ENCODE results near the gene RAET1L. TPM values are rescaled to one million over a fixed set of nuclear protein-coding genes. Genes with fewer than 3 reads are reported as not detected.
"Not testable (repeated sequence)": the region's sequence is repeated elsewhere in the genome, so short reads cannot be mapped to it uniquely, and the experiment has no call there.

Gene RAET1L
- total RNA-seq (2014; rRNA removed; shearing (Covaris generic); ENCODE audit: low replicate concordance) = not detected in 2 replicates

- Histone ChIP-seq H3K9me2 (replicated peaks; ENCODE audit: insufficient read depth, low read length) (no peaks in the 10 kb centered on the region), H4K20me1 (ENCODE audit: insufficient read depth, low read depth, low read length) (no peaks in the 10 kb centered on the region), H3K79me2 (ENCODE audit: low read length) (no peaks in the 10 kb centered on the region), H3K4me2 (ENCODE audit: low read depth, low read length, poor library complexity, severe bottlenecking) (no peak within 1 kb of the TSS), H2AFZ (ENCODE audit: low read length) (no peak within 1 kb of the TSS), H3K27me3 (ENCODE audit: low read length) (no peaks in the 10 kb centered on the region), H3K27ac (ENCODE audit: low read length) (no peak within 1 kb of the TSS), H3K4me1 (ENCODE audit: low read length) (peaks cover 21% of the 10 kb centered on the region), H3K9me3 (ENCODE audit: low read length) (no peaks in the 10 kb centered on the region), H3K9ac (ENCODE audit: low read length) (no peak within 1 kb of the TSS), H3K36me3 (ENCODE audit: insufficient read depth, low read length) (no peaks in the 10 kb centered on the region), H3K4me3 (ENCODE audit: low read length) (no peak within 1 kb of the TSS)
- DNase-seq = no peak
Measured at GRCh38 chr6:150025201-150025917, at the start of gene RAET1L. Gene RAET1L, minus strand, starts transcription at chr6:150025532. Its CDS starts 61 bp downstream, at chr6:150025471.

- Histone ChIP-seq H3K27me3 (ENCODE audit: low read length) (no peaks in the 10 kb centered on the region), H3K4me1 (ENCODE audit: low read length) (no peaks in the 10 kb centered on the region), H3K9ac (ENCODE audit: low read length) (no peak overlapping the region), H3K9me2 (replicated peaks; ENCODE audit: insufficient read depth, low read length) (no peaks in the 10 kb centered on the region), H3K27ac (ENCODE audit: low read length) (no peak overlapping the region), H3K4me2 (ENCODE audit: low read depth, low read length, poor library complexity, severe bottlenecking) (no peak overlapping the region), H4K20me1 (ENCODE audit: insufficient read depth, low read depth, low read length) (no peaks in the 10 kb centered on the region), H3K79me2 (ENCODE audit: low read length) (no peaks in the 10 kb centered on the region), H2AFZ (ENCODE audit: low read length) (no peak overlapping the region), H3K9me3 (ENCODE audit: low read length) (no peaks in the 10 kb centered on the region), H3K4me3 (ENCODE audit: low read length) (no peak overlapping the region), H3K36me3 (ENCODE audit: insufficient read depth, low read length) (no peaks in the 10 kb centered on the region)
- DNase-seq = no peak
Measured at GRCh38 chr6:150075034-150075421, 49.7 kb upstream of the RAET1L start.

GRCh38 chr6:150074396-150075033 lies 49.2 kb upstream of the RAET1L start:
- H3K4me3 ChIP-seq (ENCODE audit: low read length); H3K4me2 ChIP-seq (ENCODE audit: low read depth, low read length, poor library complexity, severe bottlenecking); H3K4me1 ChIP-seq (ENCODE audit: low read length); H3K27ac ChIP-seq (ENCODE audit: low read length); H3K36me3 ChIP-seq (ENCODE audit: insufficient read depth, low read length); H2AFZ ChIP-seq (ENCODE audit: low read length); H4K20me1 ChIP-seq (ENCODE audit: insufficient read depth, low read depth, low read length); DNase-seq; H3K79me2 ChIP-seq (ENCODE audit: low read length); H3K9me2 ChIP-seq (replicated peaks; ENCODE audit: insufficient read depth, low read length); H3K27me3 ChIP-seq (ENCODE audit: low read length); H3K9me3 ChIP-seq (ENCODE audit: low read length); H3K9ac ChIP-seq (ENCODE audit: low read length): not testable (repeated sequence)

GRCh38 chr6:150072201-150072600 lies 46.9 kb upstream of the RAET1L start:
- no peak overlapping the region for H3K4me3 ChIP-seq (ENCODE audit: low read length)
- no peak overlapping the region for H3K9ac ChIP-seq (ENCODE audit: low read length)
- H3K4me2 ChIP-seq (ENCODE audit: low read depth, low read length, poor library complexity, severe bottlenecking) = no peak overlapping the region
- H3K9me3 ChIP-seq (ENCODE audit: low read length) = no peaks in the 10 kb centered on the region
- H4K20me1 ChIP-seq (ENCODE audit: insufficient read depth, low read depth, low read length) = no peaks in the 10 kb centered on the region
- no peak overlapping the region for H2AFZ ChIP-seq (ENCODE audit: low read length)
- H3K36me3 ChIP-seq (ENCODE audit: insufficient read depth, low read length) = no peaks in the 10 kb centered on the region
- H3K79me2 ChIP-seq (ENCODE audit: low read length) = no peaks in the 10 kb centered on the region
- peak; percentile 45 for DNase-seq
- H3K27ac ChIP-seq (ENCODE audit: low read length) = no peak overlapping the region
- no peaks in the 10 kb centered on the region for H3K27me3 ChIP-seq (ENCODE audit: low read length)
- H3K9me2 ChIP-seq (replicated peaks; ENCODE audit: insufficient read depth, low read length) = no peaks in the 10 kb centered on the region
- peaks cover 14% of the 10 kb centered on the region for H3K4me1 ChIP-seq (ENCODE audit: low read length)

- Histone ChIP-seq H3K4me3 (ENCODE audit: low read length) (no peak overlapping the region), H3K36me3 (ENCODE audit: insufficient read depth, low read length) (no peaks in the 10 kb centered on the region), H3K79me2 (ENCODE audit: low read length) (no peaks in the 10 kb centered on the region), H3K9ac (ENCODE audit: low read length) (no peak overlapping the region), H3K9me3 (ENCODE audit: low read length) (no peaks in the 10 kb centered on the region), H3K9me2 (replicated peaks; ENCODE audit: insufficient read depth, low read length) (no peaks in the 10 kb centered on the region), H3K4me1 (ENCODE audit: low read length) (peaks cover 14% of the 10 kb centered on the region), H2AFZ (ENCODE audit: low read length) (no peak overlapping the region), H4K20me1 (ENCODE audit: insufficient read depth, low read depth, low read length) (no peaks in the 10 kb centered on the region), H3K27ac (ENCODE audit: low read length) (no peak overlapping the region), H3K27me3 (ENCODE audit: low read length) (no peaks in the 10 kb centered on the region), H3K4me2 (ENCODE audit: low read depth, low read length, poor library complexity, severe bottlenecking) (no peak overlapping the region)
- peak; percentile 31 for DNase-seq
Measured at GRCh38 chr6:150070236-150070818, 45.0 kb upstream of the RAET1L start.

GRCh38 chr6:150069706-150070105 lies 44.4 kb upstream of the RAET1L start:
- no peak for DNase-seq
- Histone ChIP-seq H3K27me3 (ENCODE audit: low read length) (no peaks in the 10 kb centered on the region), H3K9me3 (ENCODE audit: low read length) (no peaks in the 10 kb centered on the region), H3K4me3 (ENCODE audit: low read length) (no peak overlapping the region), H2AFZ (ENCODE audit: low read length) (no peak overlapping the region), H3K9me2 (replicated peaks; ENCODE audit: insufficient read depth, low read length) (no peaks in the 10 kb centered on the region), H3K79me2 (ENCODE audit: low read length) (no peaks in the 10 kb centered on the region), H3K4me1 (ENCODE audit: low read length) (peaks cover 14% of the 10 kb centered on the region), H3K4me2 (ENCODE audit: low read depth, low read length, poor library complexity, severe bottlenecking) (peak overlapping the region; percentile 94), H3K36me3 (ENCODE audit: insufficient read depth, low read length) (no peaks in the 10 kb centered on the region), H3K9ac (ENCODE audit: low read length) (0 out of 2 replicates have a peak overlapping the region, but pooled peaks have one; percentile 30), H4K20me1 (ENCODE audit: insufficient read depth, low read depth, low read length) (no peaks in the 10 kb centered on the region), H3K27ac (ENCODE audit: low read length) (no peak overlapping the region)

- Histone ChIP-seq H3K4me2 (ENCODE audit: low read depth, low read length, poor library complexity, severe bottlenecking) (peak within 1 kb of the TSS; percentile 94), H3K27ac (ENCODE audit: low read length) (no peak within 1 kb of the TSS), H3K36me3 (ENCODE audit: insufficient read depth, low read length) (no peaks in the 10 kb centered on the region), H3K4me1 (ENCODE audit: low read length) (peaks cover 14% of the 10 kb centered on the region), H3K9me3 (ENCODE audit: low read length) (no peaks in the 10 kb centered on the region), H3K9ac (ENCODE audit: low read length) (peak within 1 kb of the TSS; percentile 79), H3K4me3 (ENCODE audit: low read length) (peak within 1 kb of the TSS; percentile 91), H4K20me1 (ENCODE audit: insufficient read depth, low read depth, low read length) (no peaks in the 10 kb centered on the region), H2AFZ (ENCODE audit: low read length) (peak within 1 kb of the TSS; percentile 99), H3K9me2 (replicated peaks; ENCODE audit: insufficient read depth, low read length) (no peaks in the 10 kb centered on the region), H3K79me2 (ENCODE audit: low read length) (no peaks in the 10 kb centered on the region), H3K27me3 (ENCODE audit: low read length) (no peaks in the 10 kb centered on the region)
- peak; percentile 95 for DNase-seq
Measured at GRCh38 chr6:150068720-150069648, 43.7 kb upstream of the RAET1L start, which contains the start of gene ULBP3. Gene ULBP3, minus strand, starts transcription at chr6:150069121. Its CDS starts 55 bp downstream, at chr6:150069066.

Data from Karpas-422 (cell line).